ENCODE data around the gene EZH2. TPM values are rescaled to one million over a fixed set of nuclear protein-coding genes. Genes with fewer than 3 reads are reported as not detected.

The EZH2 gene
- polyA plus RNA-seq, 1 donor from 2014 or later = 67.2 TPM

DNA sequence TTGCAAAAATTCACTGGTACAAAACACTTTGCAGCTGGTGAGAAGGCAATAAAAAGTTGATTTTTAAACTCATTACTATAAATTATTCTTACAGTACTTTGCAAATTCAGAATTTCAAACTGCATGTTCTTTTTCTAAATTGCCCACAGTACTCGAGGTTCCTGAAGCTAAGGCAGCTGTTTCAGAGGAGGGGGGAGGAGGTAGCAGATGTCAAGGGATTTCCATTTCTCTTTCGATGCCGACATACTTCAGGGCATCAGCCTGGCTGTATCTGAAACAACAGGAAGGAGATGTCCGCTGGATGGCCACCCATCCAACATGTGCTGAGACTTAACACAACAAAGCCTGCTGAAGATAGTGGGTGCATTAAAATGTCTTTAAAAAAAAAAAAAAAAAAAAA lies 76.7 kb downstream of the EZH2 start:
- Histone ChIP-seq H3K9me3 (ENCODE audit: low read length) (no peaks in the 10 kb centered on the region), H3K36me3 (ENCODE audit: insufficient read depth, low read length) (peaks cover 5% of the 10 kb centered on the region), H3K27me3 (ENCODE audit: insufficient read depth, low read depth, low read length) (no peaks in the 10 kb centered on the region), H4K20me1 (ENCODE audit: insufficient read depth) (no peaks in the 10 kb centered on the region), H3K9me2 (ENCODE audit: insufficient read depth, low read length) (no peaks in the 10 kb centered on the region), H2AFZ (ENCODE audit: low read depth, low read length) (no peak overlapping the region), H3F3A (ENCODE audit: insufficient read depth, low read length, poor library complexity, severe bottlenecking) (no peaks in the 10 kb centered on the region), H3K27ac (ENCODE audit: low read length) (peak overlapping the region; percentile 3), H3K4me2 (ENCODE audit: low read length) (no peak overlapping the region), H3K9ac (ENCODE audit: low read length) (no peak overlapping the region), H3K4me3 (ENCODE audit: low read length) (no peak overlapping the region), H3K79me2 (replicated peaks; ENCODE audit: insufficient read depth, low read length) (no peaks in the 10 kb centered on the region)
- TF ChIP-seq EZH2 (IDR thresholded peaks at IDR 0.05; ENCODE audit: borderline replicate concordance, insufficient read depth, low read length, poor library complexity, severe bottlenecking) = no peak
- no peak for TF ChIP-seq EP300 (conservative IDR thresholded peaks at IDR 0.05; ENCODE audit: poor library complexity, severe bottlenecking)
- TF ChIP-seq POLR2AphosphoS5 (IDR thresholded peaks at IDR 0.05) = no peak
- TF ChIP-seq RAD21 (conservative IDR thresholded peaks at IDR 0.05) = no peak
- no peak for TF ChIP-seq SMC3 (conservative IDR thresholded peaks at IDR 0.05; ENCODE audit: poor library complexity)
- TF ChIP-seq TAF1 (IDR thresholded peaks at IDR 0.05; ENCODE audit: low read depth) = no peak

DNA sequence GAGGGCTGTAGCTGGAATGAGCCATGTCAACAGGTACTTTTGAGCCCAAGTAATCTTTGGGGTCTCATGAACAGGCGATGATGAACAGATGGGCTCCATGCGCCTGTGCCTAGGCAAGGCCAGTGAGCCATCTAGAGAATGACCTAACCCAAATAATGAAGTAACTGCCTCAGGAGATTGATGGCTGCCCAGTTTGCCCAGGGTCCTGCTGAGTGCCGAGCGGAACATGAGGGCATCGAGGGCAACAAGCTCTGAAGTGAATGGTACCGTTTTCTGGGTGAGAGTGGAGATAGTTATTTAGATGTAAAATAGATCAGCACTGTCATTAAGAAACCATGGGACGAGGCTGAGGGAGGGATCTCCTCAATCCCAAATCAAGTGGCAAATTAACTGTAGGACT lies 77.9 kb downstream of the EZH2 start:
- Histone ChIP-seq H3K9ac (ENCODE audit: low read length) (no peak overlapping the region), H3K4me2 (ENCODE audit: low read length) (no peak overlapping the region), H3K27me3 (ENCODE audit: insufficient read depth, low read depth, low read length) (no peaks in the 10 kb centered on the region), H3K36me3 (ENCODE audit: insufficient read depth, low read length) (peaks cover 9% of the 10 kb centered on the region), H2AFZ (ENCODE audit: low read depth, low read length) (no peak overlapping the region), H3K79me2 (replicated peaks; ENCODE audit: insufficient read depth, low read length) (no peaks in the 10 kb centered on the region), H3K27ac (ENCODE audit: low read length) (no peak overlapping the region), H3F3A (ENCODE audit: insufficient read depth, low read length, poor library complexity, severe bottlenecking) (no peaks in the 10 kb centered on the region), H3K9me3 (ENCODE audit: low read length) (no peaks in the 10 kb centered on the region), H3K4me3 (ENCODE audit: low read length) (no peak overlapping the region), H4K20me1 (ENCODE audit: insufficient read depth) (no peaks in the 10 kb centered on the region), H3K9me2 (ENCODE audit: insufficient read depth, low read length) (no peaks in the 10 kb centered on the region)
- no peak for TF ChIP-seq MXI1 (conservative IDR thresholded peaks at IDR 0.05; ENCODE audit: poor library complexity, severe bottlenecking)
- TF ChIP-seq, protein P1, sequence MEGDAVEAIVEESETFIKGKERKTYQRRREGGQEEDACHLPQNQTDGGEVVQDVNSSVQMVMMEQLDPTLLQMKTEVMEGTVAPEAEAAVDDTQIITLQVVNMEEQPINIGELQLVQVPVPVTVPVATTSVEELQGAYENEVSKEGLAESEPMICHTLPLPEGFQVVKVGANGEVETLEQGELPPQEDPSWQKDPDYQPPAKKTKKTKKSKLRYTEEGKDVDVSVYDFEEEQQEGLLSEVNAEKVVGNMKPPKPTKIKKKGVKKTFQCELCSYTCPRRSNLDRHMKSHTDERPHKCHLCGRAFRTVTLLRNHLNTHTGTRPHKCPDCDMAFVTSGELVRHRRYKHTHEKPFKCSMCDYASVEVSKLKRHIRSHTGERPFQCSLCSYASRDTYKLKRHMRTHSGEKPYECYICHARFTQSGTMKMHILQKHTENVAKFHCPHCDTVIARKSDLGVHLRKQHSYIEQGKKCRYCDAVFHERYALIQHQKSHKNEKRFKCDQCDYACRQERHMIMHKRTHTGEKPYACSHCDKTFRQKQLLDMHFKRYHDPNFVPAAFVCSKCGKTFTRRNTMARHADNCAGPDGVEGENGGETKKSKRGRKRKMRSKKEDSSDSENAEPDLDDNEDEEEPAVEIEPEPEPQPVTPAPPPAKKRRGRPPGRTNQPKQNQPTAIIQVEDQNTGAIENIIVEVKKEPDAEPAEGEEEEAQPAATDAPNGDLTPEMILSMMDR (IDR thresholded peaks at IDR 0.05; ENCODE audit: poor library complexity, severe bottlenecking) = no peak
- TF ChIP-seq, protein P2, sequence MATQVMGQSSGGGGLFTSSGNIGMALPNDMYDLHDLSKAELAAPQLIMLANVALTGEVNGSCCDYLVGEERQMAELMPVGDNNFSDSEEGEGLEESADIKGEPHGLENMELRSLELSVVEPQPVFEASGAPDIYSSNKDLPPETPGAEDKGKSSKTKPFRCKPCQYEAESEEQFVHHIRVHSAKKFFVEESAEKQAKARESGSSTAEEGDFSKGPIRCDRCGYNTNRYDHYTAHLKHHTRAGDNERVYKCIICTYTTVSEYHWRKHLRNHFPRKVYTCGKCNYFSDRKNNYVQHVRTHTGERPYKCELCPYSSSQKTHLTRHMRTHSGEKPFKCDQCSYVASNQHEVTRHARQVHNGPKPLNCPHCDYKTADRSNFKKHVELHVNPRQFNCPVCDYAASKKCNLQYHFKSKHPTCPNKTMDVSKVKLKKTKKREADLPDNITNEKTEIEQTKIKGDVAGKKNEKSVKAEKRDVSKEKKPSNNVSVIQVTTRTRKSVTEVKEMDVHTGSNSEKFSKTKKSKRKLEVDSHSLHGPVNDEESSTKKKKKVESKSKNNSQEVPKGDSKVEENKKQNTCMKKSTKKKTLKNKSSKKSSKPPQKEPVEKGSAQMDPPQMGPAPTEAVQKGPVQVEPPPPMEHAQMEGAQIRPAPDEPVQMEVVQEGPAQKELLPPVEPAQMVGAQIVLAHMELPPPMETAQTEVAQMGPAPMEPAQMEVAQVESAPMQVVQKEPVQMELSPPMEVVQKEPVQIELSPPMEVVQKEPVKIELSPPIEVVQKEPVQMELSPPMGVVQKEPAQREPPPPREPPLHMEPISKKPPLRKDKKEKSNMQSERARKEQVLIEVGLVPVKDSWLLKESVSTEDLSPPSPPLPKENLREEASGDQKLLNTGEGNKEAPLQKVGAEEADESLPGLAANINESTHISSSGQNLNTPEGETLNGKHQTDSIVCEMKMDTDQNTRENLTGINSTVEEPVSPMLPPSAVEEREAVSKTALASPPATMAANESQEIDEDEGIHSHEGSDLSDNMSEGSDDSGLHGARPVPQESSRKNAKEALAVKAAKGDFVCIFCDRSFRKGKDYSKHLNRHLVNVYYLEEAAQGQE (IDR thresholded peaks at IDR 0.05; ENCODE audit: borderline replicate concordance) = no peak
- TF ChIP-seq EZH2 (IDR thresholded peaks at IDR 0.05; ENCODE audit: borderline replicate concordance, insufficient read depth, low read length, poor library complexity, severe bottlenecking) = no peak

Measured in neural cell (in vitro differentiated cells).